Measurements from ENCODE around the gene PDPN.

The PDPN gene

GRCh38 chr1:13617773-13618172 is 34.1 kb downstream of the PDPN start (continued):
- TF ChIP-seq, protein P1, sequence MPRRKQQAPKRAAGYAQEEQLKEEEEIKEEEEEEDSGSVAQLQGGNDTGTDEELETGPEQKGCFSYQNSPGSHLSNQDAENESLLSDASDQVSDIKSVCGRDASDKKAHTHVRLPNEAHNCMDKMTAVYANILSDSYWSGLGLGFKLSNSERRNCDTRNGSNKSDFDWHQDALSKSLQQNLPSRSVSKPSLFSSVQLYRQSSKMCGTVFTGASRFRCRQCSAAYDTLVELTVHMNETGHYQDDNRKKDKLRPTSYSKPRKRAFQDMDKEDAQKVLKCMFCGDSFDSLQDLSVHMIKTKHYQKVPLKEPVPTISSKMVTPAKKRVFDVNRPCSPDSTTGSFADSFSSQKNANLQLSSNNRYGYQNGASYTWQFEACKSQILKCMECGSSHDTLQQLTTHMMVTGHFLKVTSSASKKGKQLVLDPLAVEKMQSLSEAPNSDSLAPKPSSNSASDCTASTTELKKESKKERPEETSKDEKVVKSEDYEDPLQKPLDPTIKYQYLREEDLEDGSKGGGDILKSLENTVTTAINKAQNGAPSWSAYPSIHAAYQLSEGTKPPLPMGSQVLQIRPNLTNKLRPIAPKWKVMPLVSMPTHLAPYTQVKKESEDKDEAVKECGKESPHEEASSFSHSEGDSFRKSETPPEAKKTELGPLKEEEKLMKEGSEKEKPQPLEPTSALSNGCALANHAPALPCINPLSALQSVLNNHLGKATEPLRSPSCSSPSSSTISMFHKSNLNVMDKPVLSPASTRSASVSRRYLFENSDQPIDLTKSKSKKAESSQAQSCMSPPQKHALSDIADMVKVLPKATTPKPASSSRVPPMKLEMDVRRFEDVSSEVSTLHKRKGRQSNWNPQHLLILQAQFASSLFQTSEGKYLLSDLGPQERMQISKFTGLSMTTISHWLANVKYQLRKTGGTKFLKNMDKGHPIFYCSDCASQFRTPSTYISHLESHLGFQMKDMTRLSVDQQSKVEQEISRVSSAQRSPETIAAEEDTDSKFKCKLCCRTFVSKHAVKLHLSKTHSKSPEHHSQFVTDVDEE (CRISPR knock-in tag; IDR thresholded peaks at IDR 0.05), result no peak
- TF ChIP-seq CSRNP3 (CRISPR knock-in tag; IDR thresholded peaks at IDR 0.05), result no peak
- no peak for TF ChIP-seq ISL1 (CRISPR knock-in tag; IDR thresholded peaks at IDR 0.05)

GRCh38 chr1:13618483-13618882 is 34.9 kb downstream of the PDPN start:
- ATAC-seq, result no peak

GRCh38 chr1:13619909-13620308 is 36.3 kb downstream of the PDPN start:
- ATAC-seq, result no peak
- TF ChIP-seq CSDC2 (CRISPR knock-in tag; IDR thresholded peaks at IDR 0.05) (no peak), SNAI2 (CRISPR knock-in tag; IDR thresholded peaks at IDR 0.05) (no peak), ZFP30 (CRISPR knock-in tag; IDR thresholded peaks at IDR 0.05) (no peak)
- TF ChIP-seq, protein P1 (CRISPR knock-in tag; IDR thresholded peaks at IDR 0.05), result no peak

More at GRCh38 chr1:13618483-13618882, 34.9 kb downstream of the PDPN start:
- no peak for TF ChIP-seq CSDC2 (CRISPR knock-in tag; IDR thresholded peaks at IDR 0.05)
- no peak for TF ChIP-seq OSR1 (CRISPR knock-in tag; IDR thresholded peaks at IDR 0.05)
- TF ChIP-seq, protein P2, sequence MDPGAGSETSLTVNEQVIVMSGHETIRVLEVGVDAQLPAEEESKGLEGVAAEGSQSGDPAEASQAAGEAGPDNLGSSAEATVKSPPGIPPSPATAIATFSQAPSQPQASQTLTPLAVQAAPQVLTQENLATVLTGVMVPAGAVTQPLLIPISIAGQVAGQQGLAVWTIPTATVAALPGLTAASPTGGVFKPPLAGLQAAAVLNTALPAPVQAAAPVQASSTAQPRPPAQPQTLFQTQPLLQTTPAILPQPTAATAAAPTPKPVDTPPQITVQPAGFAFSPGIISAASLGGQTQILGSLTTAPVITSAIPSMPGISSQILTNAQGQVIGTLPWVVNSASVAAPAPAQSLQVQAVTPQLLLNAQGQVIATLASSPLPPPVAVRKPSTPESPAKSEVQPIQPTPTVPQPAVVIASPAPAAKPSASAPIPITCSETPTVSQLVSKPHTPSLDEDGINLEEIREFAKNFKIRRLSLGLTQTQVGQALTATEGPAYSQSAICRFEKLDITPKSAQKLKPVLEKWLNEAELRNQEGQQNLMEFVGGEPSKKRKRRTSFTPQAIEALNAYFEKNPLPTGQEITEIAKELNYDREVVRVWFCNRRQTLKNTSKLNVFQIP (CRISPR knock-in tag; IDR thresholded peaks at IDR 0.05; ENCODE audit: borderline replicate concordance, low read depth), result no peak
- no peak for TF ChIP-seq ZNF70 (CRISPR knock-in tag; IDR thresholded peaks at IDR 0.05)
- TF ChIP-seq ESRRG (CRISPR knock-in tag; IDR thresholded peaks at IDR 0.05), result no peak

GRCh38 chr1:13620825-13621224 is 37.2 kb downstream of the PDPN start:
- no peak for ATAC-seq
- TF ChIP-seq ESRRG (CRISPR knock-in tag; IDR thresholded peaks at IDR 0.05) (no peak), TOX (CRISPR knock-in tag; IDR thresholded peaks at IDR 0.05; ENCODE audit: borderline replicate concordance) (no peak), ZC3H10 (CRISPR knock-in tag; IDR thresholded peaks at IDR 0.05) (no peak), GLIS3 (CRISPR knock-in tag; IDR thresholded peaks at IDR 0.05) (no peak), ZNF565 (CRISPR knock-in tag; conservative IDR thresholded peaks at IDR 0.05; ENCODE audit: low read depth) (no peak), RARB (CRISPR knock-in tag; IDR thresholded peaks at IDR 0.05) (no peak), ISL1 (CRISPR knock-in tag; IDR thresholded peaks at IDR 0.05) (no peak)
- TF ChIP-seq, protein P1 (CRISPR knock-in tag; IDR thresholded peaks at IDR 0.05), result no peak
- TF ChIP-seq, protein P2 (CRISPR knock-in tag; IDR thresholded peaks at IDR 0.05; ENCODE audit: borderline replicate concordance, low read depth), result no peak

Measured in SK-N-SH treated with all-trans-retinoic acid at 6 μM for 48 hours (cell line).